ENCODE results near the gene EXOSC5. TPM values are rescaled to one million over a fixed set of nuclear protein-coding genes. Genes with fewer than 3 reads are reported as not detected.

Gene EXOSC5
- 7.8 and 11.7 TPM in 2 replicates for polyA plus RNA-seq (2011; rRNA removed)
- polyA minus RNA-seq (2011; rRNA and poly(A)+ RNA removed), result 2.3 and 3.8 TPM in 2 replicates

GRCh38 chr19:41397086-41398049 is at the start of gene EXOSC5, which contains the start of gene BCKDHA:
EXOSC5 (minus strand) TSS chr19:41397359; CDS start chr19:41397328, 31 bp downstream.
BCKDHA (plus strand) TSS chr19:41397818; CDS start chr19:41397828, 10 bp downstream.
- peak within 1 kb of the TSS; percentile 93 for H3K4me3 ChIP-seq (ENCODE audit: low read depth, low read length)
- ChIA-PET POLR2A (no interaction called here), CTCF (no interaction called here)
- H3K27ac ChIP-seq (ENCODE audit: low read depth, low read length), result peak within 1 kb of the TSS; percentile 85
- no peaks in the 10 kb centered on the region for H3K27me3 ChIP-seq (ENCODE audit: control insufficient read depth, insufficient read depth, low read length)
- H3K9me3 ChIP-seq (ENCODE audit: control insufficient read depth, insufficient read depth, low read length), result no peaks in the 10 kb centered on the region
- peak; percentile 100 for DNase-seq (ENCODE audit: low read depth, low spot score)
- TF ChIP-seq, protein P1, sequence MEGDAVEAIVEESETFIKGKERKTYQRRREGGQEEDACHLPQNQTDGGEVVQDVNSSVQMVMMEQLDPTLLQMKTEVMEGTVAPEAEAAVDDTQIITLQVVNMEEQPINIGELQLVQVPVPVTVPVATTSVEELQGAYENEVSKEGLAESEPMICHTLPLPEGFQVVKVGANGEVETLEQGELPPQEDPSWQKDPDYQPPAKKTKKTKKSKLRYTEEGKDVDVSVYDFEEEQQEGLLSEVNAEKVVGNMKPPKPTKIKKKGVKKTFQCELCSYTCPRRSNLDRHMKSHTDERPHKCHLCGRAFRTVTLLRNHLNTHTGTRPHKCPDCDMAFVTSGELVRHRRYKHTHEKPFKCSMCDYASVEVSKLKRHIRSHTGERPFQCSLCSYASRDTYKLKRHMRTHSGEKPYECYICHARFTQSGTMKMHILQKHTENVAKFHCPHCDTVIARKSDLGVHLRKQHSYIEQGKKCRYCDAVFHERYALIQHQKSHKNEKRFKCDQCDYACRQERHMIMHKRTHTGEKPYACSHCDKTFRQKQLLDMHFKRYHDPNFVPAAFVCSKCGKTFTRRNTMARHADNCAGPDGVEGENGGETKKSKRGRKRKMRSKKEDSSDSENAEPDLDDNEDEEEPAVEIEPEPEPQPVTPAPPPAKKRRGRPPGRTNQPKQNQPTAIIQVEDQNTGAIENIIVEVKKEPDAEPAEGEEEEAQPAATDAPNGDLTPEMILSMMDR (IDR thresholded peaks at IDR 0.05; ENCODE audit: low read depth, low read length), result no peak

DNA sequence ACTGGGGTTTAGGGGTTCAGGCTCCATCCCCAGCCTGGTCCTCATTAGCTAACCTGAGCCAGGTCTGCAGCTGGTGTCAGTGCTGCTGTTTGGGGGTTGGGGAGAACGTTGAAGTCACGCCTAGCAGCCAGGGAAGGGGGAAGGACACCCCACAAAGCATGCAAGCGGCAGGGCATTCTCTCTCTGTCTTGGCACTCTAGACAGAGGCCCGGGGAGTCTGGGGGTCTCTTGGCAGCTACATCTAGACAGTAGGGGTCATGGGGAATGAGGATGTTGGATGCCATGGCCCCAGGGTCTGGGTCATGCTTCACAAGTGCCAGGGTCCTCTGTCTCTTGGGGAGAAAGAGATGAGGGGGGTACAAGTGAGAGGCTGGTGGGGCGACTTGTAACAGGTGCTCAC is 48.4 kb upstream of the EXOSC5 start:
- no peak overlapping the region for H3K27ac ChIP-seq (ENCODE audit: low read depth, low read length)
- TF ChIP-seq, protein P1 (IDR thresholded peaks at IDR 0.05; ENCODE audit: low read depth, low read length), result no peak
- ChIA-PET CTCF (interaction anchor here (6.2 kb wide), 1 partner anchor 125 kb away, joined by 75 read pairs; no protein-coding TSS in a partner anchor), POLR2A (no interaction called here)
- DNase-seq (ENCODE audit: low read depth, low spot score), result no peak
- H3K4me3 ChIP-seq (ENCODE audit: low read depth, low read length), result no peak overlapping the region
- peaks cover 12% of the 10 kb centered on the region for H3K27me3 ChIP-seq (ENCODE audit: control insufficient read depth, insufficient read depth, low read length)
- H3K9me3 ChIP-seq (ENCODE audit: control insufficient read depth, insufficient read depth, low read length), result no peaks in the 10 kb centered on the region

GRCh38 chr19:41443813-41444455 is 46.8 kb upstream of the EXOSC5 start:
- Histone ChIP-seq H3K27me3 (ENCODE audit: control insufficient read depth, insufficient read depth, low read length) (peaks cover 12% of the 10 kb centered on the region), H3K27ac (ENCODE audit: low read depth, low read length) (no peak overlapping the region), H3K4me3 (ENCODE audit: low read depth, low read length) (no peak overlapping the region), H3K9me3 (ENCODE audit: control insufficient read depth, insufficient read depth, low read length) (no peaks in the 10 kb centered on the region)
- DNase-seq (ENCODE audit: low read depth, low spot score), result no peak
- ChIA-PET CTCF (interaction anchor here (0.6 kb wide), 1 partner anchor 352 kb away, joined by 3 read pairs; no protein-coding TSS in a partner anchor), POLR2A (no interaction called here)
- TF ChIP-seq, protein P1 (IDR thresholded peaks at IDR 0.05; ENCODE audit: low read depth, low read length), result no peak

GRCh38 chr19:41442473-41443355 is 45.6 kb upstream of the EXOSC5 start, which contains the start of gene ERICH4:
ERICH4 (plus strand) TSS chr19:41443156; CDS start chr19:41443170, 14 bp downstream.
- no peak within 1 kb of the TSS for H3K4me3 ChIP-seq (ENCODE audit: low read depth, low read length)
- peaks cover 8% of the 10 kb centered on the region for H3K27me3 ChIP-seq (ENCODE audit: control insufficient read depth, insufficient read depth, low read length)
- no peaks in the 10 kb centered on the region; the same call in 1 of the 2 replicates for H3K9me3 ChIP-seq (ENCODE audit: control insufficient read depth, insufficient read depth, low read length)
- TF ChIP-seq, protein P1 (IDR thresholded peaks at IDR 0.05; ENCODE audit: low read depth, low read length), result no peak
- ChIA-PET POLR2A (no interaction called here), CTCF (no interaction called here)
- DNase-seq (ENCODE audit: low read depth, low spot score), result no peak
- no peak within 1 kb of the TSS for H3K27ac ChIP-seq (ENCODE audit: low read depth, low read length)
